PC-3 (cell line): ENCODE data around the gene PCDH10. TPM values are rescaled to one million over a fixed set of nuclear protein-coding genes. Genes with fewer than 3 reads are reported as not detected.

Experiments
- ATAC-seq: fragments of 200-7000 bp; cut with Tn5 transposase; 2 replicates; pipeline ENCODE4 v1.9.1; 2020; ENCODE audit warnings: mild to moderate bottlenecking, moderate library complexity
- BruUV-seq: library from RNA; stranded (reverse); fragments of 400-500 nt; replicated peaks from 2 replicates; lab custom pipeline; 2021; lab: Mats Ljungman, UMichigan
- CTCF ChIA-PET: fragments of 300-600 bp; sonication (Branson Sonifier 250); formaldehyde crosslinking; loops from one replicate; lab custom pipeline; 2022; ENCODE audit warnings: antibody characterized with exemption; lab: Charles Lee
- POLR2A ChIA-PET: fragments of 300-600 bp; sonication (Branson Sonifier 250); formaldehyde crosslinking; loops from one replicate; lab custom pipeline; 2022; ENCODE audit warnings: antibody characterized with exemption; ENCODE audit not compliant: unreplicated experiment; lab: Charles Lee
- DNase-seq: peaks from one replicate; pipeline ENCODE4 v3.0.0-alpha.2; 2015
- H2AFZ ChIP-seq: fragments of 300-600 bp; sonication (generic); 2 replicates; pipeline ENCODE4 v1.6.0; 2016; ENCODE audit warnings: antibody characterized with exemption, low read length
- H3F3A ChIP-seq: fragments of 300-600 bp; sonication (generic); one replicate; pipeline ENCODE4 v1.6.0; 2017; ENCODE audit warnings: antibody characterized with exemption, low read length, control low read depth, mild to moderate bottlenecking; ENCODE audit not compliant: unreplicated experiment
- H3K27ac ChIP-seq: fragments of 300-600 bp; sonication (generic); 2 replicates; pipeline ENCODE4 v1.5.1; 2016; ENCODE audit warnings: mild to moderate bottlenecking, low read length
- H3K27me3 ChIP-seq: fragments of 300-600 bp; sonication (generic); 2 replicates; pipeline ENCODE4 v1.6.1; 2016; ENCODE audit warnings: low read length, mixed read lengths
- H3K36me3 ChIP-seq: fragments of 300-600 bp; sonication (generic); 2 replicates; pipeline ENCODE4 v1.6.1; 2016; ENCODE audit warnings: low read depth, mixed run types, low read length, mixed read lengths
- H3K4me1 ChIP-seq: fragments of 300-600 bp; sonication (generic); 2 replicates; pipeline ENCODE4 v1.5.1; 2016; ENCODE audit warnings: low read length; ENCODE audit not compliant: insufficient read depth
- H3K4me2 ChIP-seq: fragments of 300-600 bp; sonication (generic); 2 replicates; pipeline ENCODE4 v1.6.0; 2016; ENCODE audit warnings: low read length
- H3K4me3 ChIP-seq: fragments of 300-600 bp; sonication (generic); 2 replicates; pipeline ENCODE4 v1.5.1; 2016; ENCODE audit warnings: mild to moderate bottlenecking, low read length, mixed read lengths
- H3K79me2 ChIP-seq: fragments of 300-600 bp; sonication (generic); 2 replicates; pipeline ENCODE4 v1.6.1; 2017; ENCODE audit warnings: low read length, mixed read lengths
- H3K9ac ChIP-seq: fragments of 300-600 bp; sonication (generic); 2 replicates; pipeline ENCODE4 v1.6.0; 2016; ENCODE audit warnings: mild to moderate bottlenecking, low read length
- H3K9me2 ChIP-seq: fragments of 300-600 bp; sonication (generic); replicated peaks from 2 replicates; pipeline ENCODE4 v1.6.1; 2016; ENCODE audit warnings: mixed run types, low read length, mixed read lengths
- H3K9me3 ChIP-seq: fragments of 300-600 bp; sonication (generic); 2 replicates; pipeline ENCODE4 v1.6.1; 2016; ENCODE audit warnings: low read length, mixed read lengths
- H4K20me1 ChIP-seq: fragments of 300-600 bp; sonication (generic); 2 replicates; pipeline ENCODE4 v1.6.1; 2016; ENCODE audit warnings: low read length, mixed read lengths
- CTCF ChIP-seq: fragments of 300-600 bp; sonication (generic); conservative IDR thresholded peaks from 2 replicates; pipeline ENCODE4 v1.5.1; 2017; ENCODE audit warnings: antibody characterized with exemption, low read depth, mild to moderate bottlenecking, low read length
- EZH2 ChIP-seq: fragments of 300-600 bp; sonication (generic); IDR thresholded peaks from one replicate; pipeline ENCODE4 v1.6.1; 2017; ENCODE audit warnings: antibody characterized with exemption, mild to moderate bottlenecking, low read length; ENCODE audit not compliant: unreplicated experiment
- EZH2phosphoT487 ChIP-seq: fragments of 300-600 bp; sonication (generic); IDR thresholded peaks from 2 replicates; pipeline ENCODE4 v1.6.1; 2018; ENCODE audit warnings: mild to moderate bottlenecking, antibody characterized with exemption, low read length, borderline replicate concordance
- intact Hi-C: fragments of 100-400 bp; cut with micrococcal nuclease; formaldehyde crosslinking; loops from 2 replicates; pipeline ENCODE4 v1.9.0; 2023
- total RNA-seq: library from RNA; depleted of rRNA; stranded (reverse); fragments of >200 nt; gene quantifications from 2 replicates; pipeline ENCODE4 v1.2.3, GENCODE V29; 2014

Gene PCDH10
- total RNA-seq, 1 experiment from 2014 or later = 0.11 TPM

- Histone ChIP-seq H3K9me3 (no peaks in the 10 kb centered on the region), H2AFZ (no peak overlapping the region), H3K27ac (no peak overlapping the region), H3K9ac (no peak overlapping the region), H3F3A (no peaks in the 10 kb centered on the region), H3K4me3 (no peak overlapping the region), H3K36me3 (no peaks in the 10 kb centered on the region), H3K9me2 (no peaks in the 10 kb centered on the region), H4K20me1 (no peaks in the 10 kb centered on the region), H3K4me1 (no peaks in the 10 kb centered on the region), H3K27me3 (no peaks in the 10 kb centered on the region), H3K79me2 (no peaks in the 10 kb centered on the region), H3K4me2 (no peak overlapping the region)
- ChIA-PET POLR2A (no interaction called here), CTCF (no interaction called here)
- no peak for TF ChIP-seq CTCF
- TF ChIP-seq EZH2phosphoT487 = no peak
- no peak for TF ChIP-seq EZH2
- intact Hi-C loops = no loop called here
- BruUV-seq = no TSS peak
- DNase-seq (no peak), ATAC-seq (no peak)
Measured at GRCh38 chr4:133162941-133163340, 13.8 kb downstream of the PCDH10 start.

GRCh38 chr4:133178956-133179355 is 29.9 kb downstream of the PCDH10 start:
- no TSS peak for BruUV-seq
- H3K27ac ChIP-seq = no peak overlapping the region
- no peaks in the 10 kb centered on the region for H3K79me2 ChIP-seq
- ChIA-PET CTCF (no interaction called here), POLR2A (no interaction called here)
- no peak overlapping the region for H2AFZ ChIP-seq
- DNase-seq = no peak
- no peaks in the 10 kb centered on the region for H3K9me3 ChIP-seq
- H3K4me2 ChIP-seq = no peak overlapping the region
- H4K20me1 ChIP-seq = no peaks in the 10 kb centered on the region
- H3K4me1 ChIP-seq = no peaks in the 10 kb centered on the region
- H3K9ac ChIP-seq = no peak overlapping the region
- intact Hi-C loops = no loop called here
- ATAC-seq = no peak
- no peaks in the 10 kb centered on the region for H3F3A ChIP-seq
- no peak for TF ChIP-seq EZH2phosphoT487
- TF ChIP-seq EZH2 = no peak
- no peak for TF ChIP-seq CTCF
- H3K4me3 ChIP-seq = no peak overlapping the region
- H3K27me3 ChIP-seq = no peaks in the 10 kb centered on the region
- H3K36me3 ChIP-seq = no peaks in the 10 kb centered on the region
- no peaks in the 10 kb centered on the region for H3K9me2 ChIP-seq

GRCh38 chr4:133186210-133186609 is 37.1 kb downstream of the PCDH10 start:
- no TSS peak for BruUV-seq

More at GRCh38 chr4:133186210-133186609, 37.1 kb downstream of the PCDH10 start:
- Histone ChIP-seq H3K9ac (no peak overlapping the region), H3K4me3 (no peak overlapping the region), H3K4me2 (peak overlapping the region; percentile 29; the same call in 1 of the 2 replicates), H2AFZ (no peak overlapping the region), H3K9me3 (no peaks in the 10 kb centered on the region), H3K4me1 (peaks cover 8% of the 10 kb centered on the region), H3K9me2 (no peaks in the 10 kb centered on the region), H3K27me3 (no peaks in the 10 kb centered on the region), H3K36me3 (no peaks in the 10 kb centered on the region), H3K27ac (peak overlapping the region; percentile 41), H3F3A (no peaks in the 10 kb centered on the region), H4K20me1 (no peaks in the 10 kb centered on the region), H3K79me2 (no peaks in the 10 kb centered on the region)
- DNase-seq (peak; percentile 12), ATAC-seq (no peak)
- ChIA-PET CTCF (no interaction called here), POLR2A (no interaction called here)
- TF ChIP-seq EZH2phosphoT487 = no peak
- TF ChIP-seq EZH2 = no peak
- TF ChIP-seq CTCF = no peak
- intact Hi-C loops = no loop called here
